Smooth muscle cell (in vitro differentiated cells): ENCODE measurements around the gene IPPK. TPM values are rescaled to one million over a fixed set of nuclear protein-coding genes. Genes with fewer than 3 reads are reported as not detected.

Experiments
- DNase-seq: peaks from one replicate; lab custom pipeline; 2025; ENCODE audit not compliant: unreplicated experiment; lab: John Stamatoyannopoulos, UW
- H2AFZ ChIP-seq: fragments of 200-600 bp; sonication (generic); 2 replicates; pipeline ENCODE4 v1.6.0; 2016; ENCODE audit warnings: antibody characterized with exemption, low read depth, mild to moderate bottlenecking
- H3F3A ChIP-seq: fragments of 200-600 bp; sonication (generic); 2 replicates; pipeline ENCODE4 v1.6.0; 2017; ENCODE audit warnings: antibody characterized with exemption, low read depth
- H3K27ac ChIP-seq: fragments of 200-600 bp; sonication (generic); 2 replicates; pipeline ENCODE4 v1.5.1; 2016; ENCODE audit warnings: low read depth, mild to moderate bottlenecking
- H3K27me3 ChIP-seq: fragments of 200-600 bp; sonication (generic); 2 replicates; pipeline ENCODE4 v1.6.1; 2016; ENCODE audit warnings: low read depth, mild to moderate bottlenecking
- H3K36me3 ChIP-seq: fragments of 200-600 bp; sonication (generic); 2 replicates; pipeline ENCODE4 v1.5.1; 2016; ENCODE audit warnings: low read depth
- H3K4me1 ChIP-seq: fragments of 200-600 bp; sonication (generic); 2 replicates; pipeline ENCODE4 v1.5.1; 2016; ENCODE audit warnings: low read depth
- H3K4me2 ChIP-seq: fragments of 200-600 bp; sonication (generic); 2 replicates; pipeline ENCODE4 v1.6.0; 2016; ENCODE audit warnings: mild to moderate bottlenecking
- H3K4me3 ChIP-seq: fragments of 200-600 bp; sonication (generic); 2 replicates; pipeline ENCODE4 v1.5.1; 2016; ENCODE audit warnings: mild to moderate bottlenecking
- H3K79me2 ChIP-seq: fragments of 200-600 bp; sonication (generic); 2 replicates; pipeline ENCODE4 v1.6.0; 2016; ENCODE audit warnings: low read depth, mild to moderate bottlenecking
- H3K9ac ChIP-seq: fragments of 200-600 bp; sonication (generic); 2 replicates; pipeline ENCODE4 v1.6.0; 2016; ENCODE audit warnings: low read depth
- H3K9me3 ChIP-seq: fragments of 200-600 bp; sonication (generic); replicated peaks from 2 replicates; pipeline ENCODE4 v1.5.1; 2016; ENCODE audit warnings: low read depth
- H4K20me1 ChIP-seq: fragments of 200-600 bp; sonication (generic); 2 replicates; pipeline ENCODE4 v1.6.0; 2016; ENCODE audit warnings: low read depth
- WGBS: methylation state at CpG from one replicate; pipeline ENCODE4 v1.1.7; 2016; ENCODE audit warnings: low lambda C conversion rate; 5-methylcytosine and 5-hydroxymethylcytosine counted together
- polyA plus RNA-seq: library from polyadenylated mRNA; unstranded; fragments of >200 nt; fragmentation: Nextera tagmentation; extraction: Ambion mirVana; gene quantifications from 2 replicates; pipeline ENCODE4 v1.2.1, GENCODE V29; 2016
- total RNA-seq: library from RNA; depleted of rRNA; stranded (reverse); fragments of >200 nt; gene quantifications from 2 replicates; pipeline ENCODE4 v1.2.3, GENCODE V29; 2014
- TF ChIP-seq, protein P1 (sequence below): fragments of 200-600 bp; sonication (generic); IDR thresholded peaks from 2 replicates; pipeline ENCODE4 v1.5.1; 2017; ENCODE audit warnings: borderline replicate concordance, mild to moderate bottlenecking, antibody characterized with exemption; ENCODE audit not compliant: insufficient read depth, poor library complexity, severe bottlenecking

Gene IPPK
- total and polyA plus RNA-seq, 2 experiments from 2014 or later: 9.4 to 22.1 TPM

GRCh38 chr9:92696619-92697018 is 26.7 kb upstream of the IPPK start:
- Histone ChIP-seq H3K4me1 (no peaks in the 10 kb centered on the region), H3F3A (no peaks in the 10 kb centered on the region), H3K9me3 (peaks cover 5% of the 10 kb centered on the region), H3K79me2 (no peaks in the 10 kb centered on the region), H3K27ac (no peak overlapping the region), H3K9ac (no peak overlapping the region), H4K20me1 (no peaks in the 10 kb centered on the region), H3K36me3 (no peaks in the 10 kb centered on the region), H2AFZ (no peak overlapping the region), H3K27me3 (no peaks in the 10 kb centered on the region), H3K4me3 (no peak overlapping the region), H3K4me2 (no peak overlapping the region)
- no peak for DNase-seq
- 93% methylated on average over 1 of the region's 1 CpG for WGBS
- TF ChIP-seq, protein P1, sequence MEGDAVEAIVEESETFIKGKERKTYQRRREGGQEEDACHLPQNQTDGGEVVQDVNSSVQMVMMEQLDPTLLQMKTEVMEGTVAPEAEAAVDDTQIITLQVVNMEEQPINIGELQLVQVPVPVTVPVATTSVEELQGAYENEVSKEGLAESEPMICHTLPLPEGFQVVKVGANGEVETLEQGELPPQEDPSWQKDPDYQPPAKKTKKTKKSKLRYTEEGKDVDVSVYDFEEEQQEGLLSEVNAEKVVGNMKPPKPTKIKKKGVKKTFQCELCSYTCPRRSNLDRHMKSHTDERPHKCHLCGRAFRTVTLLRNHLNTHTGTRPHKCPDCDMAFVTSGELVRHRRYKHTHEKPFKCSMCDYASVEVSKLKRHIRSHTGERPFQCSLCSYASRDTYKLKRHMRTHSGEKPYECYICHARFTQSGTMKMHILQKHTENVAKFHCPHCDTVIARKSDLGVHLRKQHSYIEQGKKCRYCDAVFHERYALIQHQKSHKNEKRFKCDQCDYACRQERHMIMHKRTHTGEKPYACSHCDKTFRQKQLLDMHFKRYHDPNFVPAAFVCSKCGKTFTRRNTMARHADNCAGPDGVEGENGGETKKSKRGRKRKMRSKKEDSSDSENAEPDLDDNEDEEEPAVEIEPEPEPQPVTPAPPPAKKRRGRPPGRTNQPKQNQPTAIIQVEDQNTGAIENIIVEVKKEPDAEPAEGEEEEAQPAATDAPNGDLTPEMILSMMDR: no peak

DNA sequence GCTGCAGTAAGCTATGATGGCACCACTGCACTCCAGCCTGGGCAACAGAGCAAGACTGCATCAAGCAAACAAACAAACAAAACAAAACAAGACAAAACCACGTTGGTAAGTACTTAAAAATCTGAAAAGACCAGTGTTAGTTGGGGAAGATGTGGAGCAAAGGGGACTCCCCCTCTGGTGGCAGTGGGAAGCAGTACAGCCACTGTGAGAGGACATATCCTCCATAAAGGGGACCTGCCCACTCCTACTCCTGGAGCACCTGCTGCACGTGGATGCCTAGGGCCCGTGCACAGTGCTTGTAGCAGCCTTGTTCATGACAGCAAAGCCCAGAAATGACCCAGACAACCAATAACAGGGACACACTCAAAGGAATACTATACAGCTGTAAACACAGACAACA is 17.0 kb upstream of the IPPK start:
- TF ChIP-seq, protein P1: no peak
- no peaks in the 10 kb centered on the region for H3K36me3 ChIP-seq
- no peak overlapping the region for H3K9ac ChIP-seq
- no peak overlapping the region for H3K27ac ChIP-seq
- no peaks in the 10 kb centered on the region for H3K9me3 ChIP-seq
- 64% methylated on average over 3 of the region's 3 CpGs for WGBS
- no peak overlapping the region for H3K4me3 ChIP-seq
- no peaks in the 10 kb centered on the region for H4K20me1 ChIP-seq
- H2AFZ ChIP-seq: no peak overlapping the region
- no peaks in the 10 kb centered on the region for H3K4me1 ChIP-seq
- no peaks in the 10 kb centered on the region for H3F3A ChIP-seq
- H3K4me2 ChIP-seq: no peak overlapping the region
- no peaks in the 10 kb centered on the region for H3K27me3 ChIP-seq
- no peaks in the 10 kb centered on the region for H3K79me2 ChIP-seq
- no peak for DNase-seq

DNA sequence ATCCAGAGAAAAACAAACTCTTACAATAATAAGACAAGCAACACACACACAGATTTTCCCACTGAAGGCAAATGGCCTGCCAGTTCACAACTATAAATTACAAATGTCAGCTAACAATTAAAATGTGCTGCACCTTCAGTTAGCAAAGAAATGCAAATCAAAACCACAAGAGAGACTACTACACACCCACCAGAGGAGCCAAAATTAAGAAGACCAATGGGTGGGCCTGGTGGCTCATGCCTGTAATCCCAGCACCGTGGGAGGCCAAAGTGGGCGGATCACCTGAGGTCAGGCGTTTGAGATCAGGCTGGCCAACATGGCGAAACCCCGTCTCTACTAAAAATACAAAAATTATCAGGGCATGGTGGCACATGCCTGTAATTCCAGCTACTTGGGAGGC is 15.1 kb upstream of the IPPK start:
- Histone ChIP-seq H3F3A (no peaks in the 10 kb centered on the region), H3K79me2 (no peaks in the 10 kb centered on the region), H3K9me3 (no peaks in the 10 kb centered on the region), H3K9ac (no peak overlapping the region), H3K36me3 (no peaks in the 10 kb centered on the region), H3K4me3 (no peak overlapping the region), H3K27me3 (no peaks in the 10 kb centered on the region), H4K20me1 (no peaks in the 10 kb centered on the region), H3K27ac (no peak overlapping the region), H3K4me1 (no peaks in the 10 kb centered on the region), H2AFZ (no peak overlapping the region), H3K4me2 (no peak overlapping the region)
- 86% methylated on average over 5 of the region's 5 CpGs for WGBS
- TF ChIP-seq, protein P1: no peak
- DNase-seq: no peak

- H3K4me3 ChIP-seq: no peak overlapping the region
- H2AFZ ChIP-seq: no peak overlapping the region
- H4K20me1 ChIP-seq: no peaks in the 10 kb centered on the region
- WGBS: 92% methylated on average over 8 of the region's 8 CpGs
- no peak overlapping the region for H3K4me2 ChIP-seq
- no peaks in the 10 kb centered on the region for H3K4me1 ChIP-seq
- no peaks in the 10 kb centered on the region for H3K9me3 ChIP-seq
- no peaks in the 10 kb centered on the region for H3F3A ChIP-seq
- TF ChIP-seq, protein P1: no peak
- H3K27me3 ChIP-seq: no peaks in the 10 kb centered on the region
- no peaks in the 10 kb centered on the region for H3K36me3 ChIP-seq
- H3K79me2 ChIP-seq: no peaks in the 10 kb centered on the region
- no peak for DNase-seq
- no peak overlapping the region for H3K27ac ChIP-seq
- no peak overlapping the region for H3K9ac ChIP-seq
These were observed 12.3 kb upstream of the IPPK start for GRCh38 chr9:92682269-92682668.
